Peyer's patch (tissue), 4 donors: Measurements from ENCODE around the gene CEMIP2.

Experiments
- CTCF ChIP-seq, 6 experiments: fragments of 450-650 bp in 4 of 6; fragments of 200-600 bp in 2 of 6; sonication (generic) in 1 of 6; IDR thresholded peaks; one replicate each; pipeline ENCODE4 v1.5.1; 2017 to 2019; ENCODE audit warnings: antibody characterized with exemption in 6 of 6, mild to moderate bottlenecking in 3 of 6, moderate library complexity in 1 of 6
- POLR2A ChIP-seq, 2 donors: fragments of 450-650 bp; IDR thresholded peaks; one replicate each; pipeline ENCODE4 v1.5.1; 2017; ENCODE audit warnings: antibody characterized with exemption in 2 of 2, mild to moderate bottlenecking in 2 of 2, moderate library complexity in 2 of 2

DNA sequence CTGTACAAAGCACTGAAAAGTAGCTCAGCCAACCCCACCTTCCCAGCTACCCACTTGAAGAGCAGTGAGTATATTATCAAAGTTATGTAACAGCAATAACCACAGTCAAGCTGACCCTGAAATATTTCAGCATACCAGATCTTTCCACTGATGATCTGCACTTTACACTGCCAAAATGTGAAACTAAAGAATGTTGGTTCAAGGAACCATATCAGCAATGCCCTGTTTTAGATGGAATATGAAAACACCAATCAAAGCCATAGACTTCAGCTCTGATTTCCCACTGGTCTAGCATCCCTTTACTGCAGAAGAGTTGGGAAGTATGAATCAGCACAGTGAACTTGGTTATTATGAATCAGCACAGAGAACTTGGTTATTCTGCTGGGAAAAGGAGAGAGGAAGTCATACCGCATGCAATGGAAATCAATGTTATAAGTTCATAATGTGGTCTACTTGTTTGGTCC is 20.0 kb downstream of the CEMIP2 start:
- TF ChIP-seq CTCF (IDR thresholded peaks at IDR 0.05): no peak
- TF ChIP-seq POLR2A (IDR thresholded peaks at IDR 0.05): no peak
